Measurements from ENCODE around the gene RHEBL1.

Gene RHEBL1

DNA sequence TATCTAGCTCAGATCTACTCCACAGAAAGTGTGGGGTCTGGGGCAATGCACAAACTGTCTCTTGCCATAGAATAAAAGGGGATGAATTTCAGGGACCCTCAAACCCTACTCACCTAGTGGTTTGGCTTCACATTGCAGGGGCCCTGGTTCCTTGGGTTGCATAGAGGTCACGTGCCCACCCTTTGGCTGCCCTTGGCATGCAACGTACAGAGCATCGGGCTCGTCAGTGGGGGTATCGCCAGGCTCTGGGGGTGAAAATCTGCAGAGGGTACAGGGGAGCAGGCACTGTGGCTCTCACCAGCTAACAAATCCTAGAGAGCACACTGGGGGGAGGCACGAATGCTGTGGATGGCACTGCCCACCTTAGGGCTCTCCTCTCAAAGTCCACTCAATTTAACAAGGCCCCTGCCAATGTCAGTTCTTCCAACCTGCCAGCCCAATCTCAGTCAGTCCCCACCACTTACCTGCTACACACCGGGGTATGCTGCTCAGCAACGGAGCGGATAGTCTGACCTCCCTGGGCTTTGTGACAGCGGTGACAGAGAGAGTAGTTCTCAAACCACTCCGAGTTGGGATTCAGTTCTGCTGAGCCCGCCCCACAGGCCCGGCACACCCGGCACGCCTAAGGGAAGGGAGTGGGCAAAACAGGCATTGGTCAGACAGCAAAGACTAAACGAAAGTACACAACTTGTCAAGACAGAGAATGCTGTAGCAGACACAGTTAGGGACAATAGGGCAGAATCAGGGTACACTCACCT, 17.1 kb downstream of the RHEBL1 start:
- DNase-seq, result no peak

DNA sequence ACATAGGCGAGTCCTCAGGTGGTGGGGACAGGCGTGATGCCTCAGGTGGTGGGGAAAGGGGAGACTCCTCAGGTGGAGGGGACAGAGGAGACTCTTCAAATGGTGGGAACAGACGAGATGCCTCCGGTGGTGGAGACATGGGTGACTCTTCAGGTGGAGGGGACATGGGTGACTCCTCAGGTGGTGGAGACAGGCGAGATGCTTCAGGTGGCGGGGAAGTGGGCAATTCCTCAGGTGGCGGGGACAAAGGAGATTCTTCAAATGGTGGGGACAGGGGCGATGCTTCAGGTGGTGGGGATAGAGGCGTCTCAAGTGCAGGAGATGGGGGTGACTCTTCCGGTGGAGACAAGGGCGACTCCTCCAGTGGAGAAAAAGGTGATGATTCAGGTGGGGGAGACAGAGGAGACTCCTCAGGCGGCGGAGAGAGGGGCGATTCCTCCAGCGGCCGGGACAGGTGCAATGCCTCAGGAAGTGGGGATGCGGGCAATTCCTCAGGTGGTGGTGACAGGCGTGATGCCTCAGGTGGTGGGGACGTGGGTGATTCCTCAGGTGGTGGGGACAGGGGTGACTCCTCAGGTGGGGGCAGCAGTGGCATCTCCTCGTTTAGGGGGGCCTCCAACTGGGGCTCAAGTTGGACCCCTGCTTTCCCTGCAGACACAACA, 17.9 kb downstream of the RHEBL1 start:
- DNase-seq, result no peak

DNA sequence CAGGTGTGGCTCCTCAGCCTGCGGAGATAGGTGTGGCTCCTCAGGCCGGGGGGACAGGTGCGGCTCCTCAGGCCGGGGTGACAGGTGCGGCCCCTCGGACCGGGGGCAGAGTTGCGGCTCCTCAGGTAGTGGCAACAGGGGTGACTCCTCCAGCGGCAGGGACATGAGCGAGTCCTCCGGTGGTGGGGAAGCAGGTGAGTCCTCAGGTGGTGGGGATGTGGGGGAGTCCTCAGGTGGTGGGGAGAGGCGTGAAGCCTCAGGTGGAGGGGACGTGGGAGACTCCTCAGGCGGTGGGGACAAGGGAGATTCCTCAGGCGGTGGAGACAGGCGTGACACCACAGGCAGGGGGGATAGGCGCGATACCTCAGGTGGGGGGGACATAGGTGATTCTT, 18.4 kb downstream of the RHEBL1 start:
- no peak for DNase-seq

DNA sequence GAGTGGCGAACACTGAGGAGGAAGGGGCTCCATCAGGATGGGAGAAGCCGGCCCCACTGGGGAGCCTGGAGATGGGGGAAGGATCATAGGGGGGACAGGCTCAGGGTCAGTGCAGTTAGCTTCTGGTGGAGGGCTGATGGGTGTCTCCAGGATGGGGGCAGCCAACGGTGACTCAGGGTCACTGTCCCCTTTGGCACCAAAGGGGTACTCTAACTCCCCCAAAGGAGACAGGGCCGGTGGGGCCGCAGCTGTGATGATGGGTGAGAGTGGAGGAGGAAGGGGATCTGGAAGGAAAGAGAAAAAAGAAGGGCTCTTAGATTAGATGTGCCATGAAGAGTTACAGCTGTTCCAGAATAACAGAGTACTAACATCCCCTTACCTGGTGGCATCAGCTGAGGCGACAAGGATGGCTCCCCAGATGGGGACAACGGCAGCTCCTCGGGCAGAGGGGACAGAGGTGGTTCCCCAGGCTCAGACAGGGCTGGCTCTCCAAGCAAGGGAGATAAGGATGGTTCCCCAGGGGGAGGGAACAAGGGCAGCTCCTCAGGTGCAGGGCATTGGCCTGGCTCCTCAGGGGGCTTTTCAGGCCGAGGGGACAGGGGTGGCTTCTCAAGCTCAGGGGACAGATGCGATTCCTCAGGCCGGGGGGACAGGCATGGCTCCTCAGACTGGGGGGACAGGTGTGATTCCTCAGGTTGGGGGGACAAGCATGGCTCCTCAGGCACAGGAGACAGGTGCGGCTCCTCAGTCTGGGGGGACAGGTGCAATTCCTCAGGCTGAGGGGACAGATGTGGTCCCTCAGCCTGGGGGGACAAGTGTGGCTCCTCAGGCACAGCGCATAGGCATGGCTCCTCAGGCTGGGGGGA, 19.0 kb downstream of the RHEBL1 start:
- DNase-seq, result no peak

DNA sequence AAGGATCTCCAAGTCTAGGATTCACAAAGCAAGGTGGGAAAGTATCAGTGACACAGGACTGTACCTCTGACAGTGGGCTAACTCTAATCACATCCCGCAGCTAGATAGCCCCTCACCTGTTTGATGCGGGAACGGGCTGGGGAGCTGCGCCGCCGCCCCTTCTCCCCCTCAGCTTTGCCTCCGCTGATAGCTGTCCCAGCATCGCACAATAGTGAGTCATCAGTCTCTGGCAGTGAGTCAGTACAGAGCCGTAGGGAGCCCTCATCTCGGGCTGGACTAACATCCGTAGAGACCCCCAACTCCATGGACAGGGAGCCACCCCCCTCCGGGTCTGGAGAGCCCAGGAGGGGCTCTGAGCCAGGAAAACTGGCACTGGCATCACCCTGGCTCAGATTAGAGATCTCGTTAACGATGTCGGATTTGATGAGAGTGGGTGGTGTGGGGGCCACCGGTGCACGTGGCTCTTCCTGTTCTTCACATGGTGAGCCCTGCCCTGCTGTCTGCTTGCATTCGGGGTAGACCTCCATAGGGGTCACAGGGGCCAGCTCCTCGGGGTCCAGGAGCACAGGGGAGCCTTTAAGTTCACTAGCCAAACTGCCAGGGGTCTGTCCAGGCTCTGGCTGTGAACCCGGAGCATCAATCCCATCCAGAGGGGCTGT, 20.1 kb downstream of the RHEBL1 start:
- no peak for DNase-seq

DNA sequence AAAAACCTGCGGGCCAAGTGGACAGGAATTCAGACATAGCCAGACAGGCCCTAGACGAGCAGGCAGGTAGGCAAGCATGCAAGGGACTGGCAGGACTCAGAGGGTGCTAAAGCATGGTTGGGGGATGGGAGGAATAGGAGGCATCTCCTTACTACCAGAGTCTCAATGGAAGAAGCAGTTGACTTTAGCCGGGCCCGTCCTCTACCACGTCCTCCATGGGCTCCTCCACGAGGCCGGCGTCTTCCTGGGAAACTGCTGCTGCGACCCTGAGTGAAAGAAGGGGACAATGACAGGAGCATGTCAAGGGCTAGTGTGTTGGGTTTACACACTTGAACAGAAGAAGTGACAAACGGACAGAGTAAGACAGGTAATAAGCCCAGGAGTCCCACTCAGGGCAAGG, 20.8 kb downstream of the RHEBL1 start:
- DNase-seq, result no peak

DNA sequence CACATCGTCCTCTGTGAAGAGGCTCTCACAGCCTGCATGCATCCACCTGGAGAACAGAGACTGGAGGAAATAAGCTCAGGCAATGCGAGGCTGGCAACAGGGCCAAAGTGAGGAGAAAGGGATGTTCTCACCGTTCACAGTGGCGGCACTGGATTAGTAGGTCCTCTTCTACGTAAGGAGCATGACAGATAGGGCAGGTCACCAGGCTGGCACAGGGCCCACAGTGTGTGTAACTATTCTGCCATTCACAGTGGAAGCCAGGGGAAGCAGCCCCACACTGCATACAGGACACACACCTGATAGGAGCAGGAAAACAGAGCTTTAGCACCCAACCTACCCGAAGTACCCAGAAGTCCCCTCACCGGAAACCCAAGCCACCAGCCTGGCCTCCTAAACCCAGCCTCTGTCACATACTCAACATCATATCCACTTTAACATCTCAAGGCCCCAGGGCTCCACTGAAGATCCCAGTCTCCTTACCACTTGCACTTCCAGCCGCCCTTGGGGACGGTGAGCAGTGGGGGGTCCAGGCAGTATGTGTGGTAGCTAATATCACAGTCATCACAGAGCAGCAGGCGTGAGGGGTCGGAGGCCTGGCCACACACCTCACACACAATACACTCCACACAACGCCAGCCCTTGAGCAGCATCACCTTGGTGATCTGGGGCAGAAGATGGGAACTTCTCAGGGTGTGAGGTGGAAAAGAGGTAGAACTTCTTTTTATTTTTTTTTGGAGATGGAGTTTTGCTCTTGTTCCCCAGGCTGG, 23.5 kb downstream of the RHEBL1 start:
- DNase-seq, result no peak

DNA sequence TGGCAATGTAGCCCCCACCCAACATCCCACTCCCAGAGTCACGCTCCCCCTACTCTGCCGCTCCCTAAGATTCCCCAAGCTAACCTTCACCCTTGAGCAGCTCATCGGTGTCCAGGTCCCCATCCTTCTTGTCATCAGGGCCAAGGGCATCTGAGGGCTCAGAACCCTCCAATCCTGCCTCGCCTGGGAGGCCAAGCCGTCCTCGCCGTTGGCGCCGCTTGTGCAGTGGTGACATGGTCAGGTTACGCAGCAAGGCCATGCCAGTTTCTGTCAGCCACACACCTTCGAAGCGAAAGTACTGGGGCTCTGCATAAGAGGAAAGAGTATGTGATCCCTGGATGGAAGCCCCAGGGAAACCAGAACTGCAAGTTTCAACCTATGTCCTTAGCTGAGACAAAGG, 25.1 kb downstream of the RHEBL1 start:
- DNase-seq, result no peak

DNA sequence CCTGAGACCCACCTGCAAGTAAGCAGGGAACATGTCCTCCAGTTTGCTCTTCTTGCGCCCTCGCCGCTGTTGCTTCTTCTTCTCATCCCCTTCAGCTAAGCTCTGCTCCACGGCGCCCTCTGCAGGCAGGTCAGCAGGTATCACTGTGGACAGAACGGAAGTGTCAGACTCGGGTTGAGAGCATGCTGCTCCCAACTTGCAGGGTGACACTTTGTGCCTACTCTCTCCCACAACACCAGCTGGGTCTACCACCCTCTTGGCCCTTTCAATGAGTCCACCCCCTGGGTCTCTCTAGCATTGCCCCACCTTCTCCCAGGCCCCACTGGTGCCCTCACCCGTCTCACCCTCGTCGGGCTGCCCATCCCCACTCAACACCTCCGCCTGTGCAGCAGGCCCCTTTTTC, 25.9 kb downstream of the RHEBL1 start:
- DNase-seq, result peak; percentile 71

DNA sequence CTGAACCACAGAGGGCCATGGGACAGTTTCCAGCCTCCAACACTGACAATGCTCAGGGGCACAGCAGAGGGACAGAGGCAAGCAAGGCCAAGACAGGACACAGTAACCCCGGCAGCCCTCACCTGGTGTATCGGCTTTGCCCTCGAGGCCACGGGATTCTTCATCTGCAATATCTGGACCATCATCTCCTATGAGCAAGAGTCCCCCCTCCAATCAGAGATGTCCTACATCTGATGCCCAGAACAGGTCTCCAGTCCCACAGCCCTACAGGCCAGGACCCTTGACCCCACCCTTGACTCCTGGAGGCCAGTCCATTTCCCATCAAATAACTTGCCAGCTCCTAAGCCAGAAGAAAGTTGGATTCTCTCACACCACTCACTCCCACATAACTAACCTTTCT, 26.5 kb downstream of the RHEBL1 start:
- DNase-seq, result no peak

DNA sequence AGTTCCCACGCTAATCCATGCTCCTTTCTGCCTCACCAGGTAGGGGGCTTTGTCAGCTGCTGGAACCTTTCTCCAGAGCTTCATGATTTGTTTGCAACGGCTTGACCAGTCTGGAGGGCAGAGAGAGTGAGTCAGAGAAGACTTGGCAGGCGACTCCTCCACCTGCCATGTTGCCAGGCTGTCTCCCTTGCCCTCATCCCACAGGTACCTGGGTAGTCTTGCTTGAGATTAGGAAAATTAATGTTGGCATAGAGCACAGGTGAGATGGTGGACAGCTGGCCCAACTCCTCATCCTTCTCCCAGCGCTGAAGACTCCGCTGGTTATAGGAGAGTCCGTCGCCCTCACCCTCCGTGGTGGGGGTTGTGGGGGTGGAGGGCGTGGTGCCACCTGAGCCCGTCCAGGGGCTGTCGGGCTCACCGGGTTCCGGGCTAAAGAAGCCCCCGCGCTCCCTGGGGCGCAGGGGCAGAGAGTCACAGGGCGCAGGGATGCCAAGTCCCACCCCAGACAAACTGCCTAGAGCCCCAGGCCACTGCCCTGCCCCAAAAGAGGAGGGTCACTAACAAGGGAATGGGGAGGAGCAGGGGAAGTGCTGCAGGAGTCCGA, 27.8 kb downstream of the RHEBL1 start:
- DNase-seq, result no peak

DNA sequence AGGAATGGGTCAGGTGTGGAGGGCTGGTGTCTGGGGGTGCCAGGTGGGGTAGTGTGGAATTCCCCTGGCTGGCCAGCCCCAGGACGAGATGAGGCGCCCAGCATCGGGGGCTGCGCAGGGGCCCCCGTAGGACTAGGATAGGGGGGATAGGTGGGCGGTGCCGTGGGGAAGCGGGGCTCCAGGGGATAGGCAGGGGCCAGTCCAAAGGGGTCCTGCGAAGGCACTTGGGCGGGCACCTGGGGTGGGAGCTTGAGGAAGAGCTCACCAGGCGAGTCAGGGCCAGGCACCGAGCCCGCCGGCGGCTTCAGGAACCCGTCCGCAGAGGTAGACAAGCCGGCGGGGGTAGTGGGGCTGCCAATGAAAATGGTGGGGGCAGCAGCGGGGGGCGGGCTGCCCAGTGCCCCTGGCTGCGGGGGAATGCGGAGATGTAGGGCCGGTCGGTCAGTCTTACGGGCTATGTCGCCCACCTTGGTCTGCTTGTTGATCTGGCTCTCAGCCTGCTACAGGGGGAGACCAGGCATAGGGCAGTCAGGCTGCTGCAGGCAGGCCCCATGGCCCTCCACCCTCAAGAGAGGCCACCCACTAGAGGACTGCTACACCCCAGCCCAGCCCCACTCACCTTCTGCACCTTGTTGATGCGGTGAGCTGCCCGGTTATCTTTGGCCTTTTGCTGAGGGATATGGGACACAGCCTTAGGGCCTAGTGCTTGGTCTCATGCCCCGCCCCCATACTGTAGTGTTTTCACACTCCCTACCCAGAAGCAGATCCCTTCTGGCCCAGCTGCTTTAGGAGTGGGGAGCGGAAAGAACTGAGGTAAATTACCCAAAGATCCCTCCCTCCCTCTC, 28.5 kb downstream of the RHEBL1 start:
- no peak for DNase-seq

DNA sequence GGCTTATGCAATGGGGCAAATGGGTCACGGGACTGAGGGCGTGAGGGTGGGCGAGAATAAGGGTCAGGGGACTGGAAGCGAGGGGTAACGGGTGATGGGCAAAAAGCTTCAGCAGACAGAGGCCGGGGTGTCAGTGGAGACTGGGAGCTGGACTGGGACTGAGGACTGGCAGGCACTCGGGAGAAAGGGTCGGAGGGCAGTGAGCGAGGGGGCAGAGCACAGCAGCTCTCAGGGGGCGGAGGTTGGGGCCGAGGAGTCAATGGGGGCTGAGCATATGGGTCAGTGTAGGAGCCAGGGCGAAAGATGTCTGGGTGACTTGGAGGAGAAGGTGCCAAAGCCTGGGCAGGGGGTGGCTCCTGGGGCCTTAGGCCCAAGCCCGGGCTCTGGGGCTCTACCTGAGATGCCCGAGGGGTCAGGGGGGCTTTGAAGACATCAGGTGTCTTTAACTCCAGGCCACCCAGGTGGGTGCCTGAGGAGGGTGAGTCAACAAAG, 29.4 kb downstream of the RHEBL1 start:
- DNase-seq, result no peak

DNA sequence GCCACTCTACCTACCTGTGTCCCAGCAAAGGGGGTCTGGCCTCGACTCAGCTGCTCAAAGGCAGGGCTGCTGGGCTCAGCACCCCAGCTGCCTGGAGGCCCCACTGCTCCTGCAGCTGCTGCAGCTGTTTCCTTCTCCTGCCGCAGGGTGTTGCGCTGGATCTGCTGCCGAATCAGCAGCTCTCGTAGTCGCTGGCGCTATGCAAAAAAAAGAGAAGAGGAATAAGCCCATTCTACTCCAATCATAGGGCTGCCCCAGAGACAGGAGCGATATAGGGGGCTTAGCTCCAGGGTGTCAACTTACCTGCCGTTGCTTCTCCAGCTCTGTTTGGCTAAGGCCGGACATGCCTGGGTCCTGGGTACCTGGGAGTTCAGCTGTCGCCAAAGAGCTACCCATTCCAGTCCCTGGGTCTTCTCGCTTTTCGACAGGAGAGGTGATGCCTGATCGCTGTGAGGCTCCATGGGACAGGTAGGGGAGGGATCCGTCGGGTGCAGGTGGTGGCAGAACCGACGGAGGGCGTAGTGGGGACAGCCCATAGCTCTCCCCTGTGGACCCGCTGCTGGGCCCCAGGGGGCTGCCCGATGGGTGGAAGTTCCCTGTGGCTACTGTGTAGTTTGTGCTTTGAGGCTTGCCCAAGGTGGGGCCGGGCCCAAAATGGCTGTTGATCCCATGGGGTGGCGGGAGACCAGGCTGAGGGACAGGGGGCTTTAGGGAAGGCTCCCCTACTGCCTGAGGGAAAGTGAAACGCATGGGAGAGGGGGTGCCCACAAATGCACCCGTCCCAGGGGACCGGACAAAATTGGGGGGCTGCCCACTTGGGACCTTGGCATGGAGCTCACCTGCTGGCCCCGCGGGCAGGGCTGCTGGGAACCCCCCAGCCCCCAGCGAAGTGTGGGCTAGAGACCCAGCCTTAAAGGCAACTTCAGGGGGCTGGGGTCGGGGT, 30.1 kb downstream of the RHEBL1 start:
- DNase-seq, result no peak

DNA sequence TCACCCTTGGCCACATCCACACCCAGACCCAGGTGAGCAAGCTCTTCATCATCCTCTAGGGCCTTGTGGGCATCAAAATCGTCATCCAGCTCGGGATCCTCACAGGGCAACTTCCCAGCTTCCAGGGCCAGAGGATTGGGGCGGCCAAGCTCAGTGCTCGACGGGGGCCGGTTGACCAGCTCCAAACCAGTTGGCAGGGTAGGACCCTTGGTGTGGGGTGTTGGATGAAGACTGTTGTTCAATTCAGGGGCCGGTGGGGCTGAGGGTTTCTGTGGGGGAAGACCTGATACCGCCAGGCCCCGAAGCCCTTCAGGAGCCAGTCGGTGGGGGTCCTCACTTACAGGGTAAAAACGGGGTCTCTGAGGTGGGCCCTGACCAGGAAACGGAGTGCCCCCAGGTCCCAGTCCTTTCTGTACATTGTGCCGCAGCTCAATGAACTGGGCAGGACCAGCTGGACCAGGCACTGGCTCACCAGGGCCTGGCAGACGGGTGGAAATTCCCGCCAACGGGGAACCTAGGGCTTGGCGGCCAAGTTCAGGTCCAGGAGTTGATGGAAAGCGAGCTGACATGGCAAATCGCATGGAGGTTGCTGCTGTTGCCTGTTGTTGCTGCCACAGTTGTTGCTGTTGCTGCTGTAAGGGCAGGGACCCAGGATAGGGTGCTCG, 31.4 kb downstream of the RHEBL1 start:
- no peak for DNase-seq

DNA sequence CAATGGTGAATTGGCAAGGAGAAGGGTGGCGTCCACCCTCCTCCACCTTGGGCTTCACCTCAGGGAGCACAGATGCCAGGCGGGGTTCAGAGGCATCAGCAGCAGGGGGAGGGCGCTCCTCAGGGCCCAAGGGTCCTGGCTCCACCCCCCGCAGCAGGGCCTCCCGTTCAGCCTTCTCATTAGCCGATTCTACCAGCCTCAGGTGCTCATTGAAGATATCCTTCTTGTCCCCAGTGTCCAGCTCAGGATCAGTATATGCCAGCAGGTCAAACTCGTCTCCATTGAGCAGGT, 31.9 kb downstream of the RHEBL1 start:
- DNase-seq, result no peak

DNA sequence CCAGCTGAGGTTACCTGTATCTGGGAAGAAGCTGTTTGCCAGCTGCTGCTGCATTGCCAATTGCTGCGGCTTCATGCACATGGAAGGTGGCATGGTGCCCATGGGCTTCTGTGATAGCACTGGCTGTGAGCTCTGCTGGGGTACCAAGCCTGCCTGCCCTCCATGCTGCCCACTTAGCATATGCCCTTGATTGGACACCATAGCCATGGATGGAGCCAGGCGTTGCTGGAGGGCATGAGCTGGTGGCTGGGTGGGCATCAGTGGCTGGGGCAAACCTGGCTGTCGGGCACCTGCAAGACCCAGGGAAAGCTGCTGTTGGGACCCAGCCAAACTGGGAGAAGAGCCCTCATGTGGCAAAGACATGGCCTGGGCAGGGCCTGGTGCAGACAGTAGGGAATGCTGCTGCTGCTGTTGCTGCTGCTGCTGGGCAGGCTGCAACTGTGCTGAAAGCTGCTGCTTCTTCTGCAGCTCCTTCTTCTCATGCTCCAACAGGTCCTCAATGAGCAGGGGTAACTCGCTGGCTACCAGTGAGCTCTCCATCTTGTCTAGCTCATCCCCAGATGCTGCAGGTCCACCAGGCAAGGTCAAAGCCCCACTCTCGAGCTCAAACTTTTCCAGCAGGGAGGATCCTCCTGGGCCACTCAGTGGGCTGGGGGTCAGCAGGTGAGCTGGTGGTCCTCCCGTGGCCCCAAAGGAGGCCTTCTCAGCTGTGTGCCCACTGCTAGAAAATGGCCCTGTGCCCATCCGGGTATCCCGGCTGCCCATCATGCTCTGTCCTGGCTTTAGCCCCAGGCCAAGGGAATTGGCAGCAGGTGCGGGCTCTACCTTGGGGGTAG, 32.5 kb downstream of the RHEBL1 start:
- DNase-seq, result no peak

DNA sequence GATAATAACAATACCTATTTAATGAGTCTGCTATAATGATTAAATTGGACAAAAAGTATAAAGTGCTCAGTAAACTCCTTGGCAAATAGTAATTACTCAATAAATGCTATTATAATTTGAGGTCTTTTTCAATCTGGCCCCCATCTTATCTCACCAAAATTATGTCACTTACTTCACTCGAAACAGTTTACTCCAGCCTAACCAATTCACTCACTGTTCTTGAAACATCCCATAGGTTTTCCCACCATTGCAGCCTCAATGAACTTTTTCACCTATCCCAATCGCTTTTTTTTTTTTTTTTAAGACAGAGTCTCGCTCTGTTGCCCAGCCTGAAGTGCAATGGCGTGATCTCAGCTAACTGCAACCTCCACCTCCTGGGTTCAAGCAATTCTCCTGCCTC, 33.8 kb downstream of the RHEBL1 start:
- no peak for DNase-seq

Measured in effector CD8-positive, alpha-beta T cell (primary cell).